Measurements from ENCODE around the gene PFKP.
A peak's percentile ranks its signal among the peaks of the same experiment; 100 is the strongest.

Gene PFKP

GRCh38 chr10:3071405-3072198, 4.3 kb downstream of the PFKP start:
- no peak for DNase-seq

- DNase-seq = no peak
Observed at GRCh38 chr10:3072641-3073360, 5.5 kb downstream of the PFKP start.

- no peak for DNase-seq
Observed at GRCh38 chr10:3074145-3074665, 6.9 kb downstream of the PFKP start.

GRCh38 chr10:3074985-3075600, 7.7 kb downstream of the PFKP start:
- DNase-seq = no peak

GRCh38 chr10:3076138-3076537, 8.8 kb downstream of the PFKP start:
- DNase-seq = no peak

GRCh38 chr10:3077509-3077908, 10.2 kb downstream of the PFKP start:
- DNase-seq = no peak

GRCh38 chr10:3077940-3078630, 10.7 kb downstream of the PFKP start:
- DNase-seq = no peak

GRCh38 chr10:3081383-3081981, 14.1 kb downstream of the PFKP start:
- DNase-seq = no peak

- no peak for DNase-seq
Observed at GRCh38 chr10:3082290-3082689, 14.9 kb downstream of the PFKP start.

- no peak for DNase-seq
Observed at GRCh38 chr10:3085785-3086567, 18.6 kb downstream of the PFKP start.

- no peak for DNase-seq
Observed at GRCh38 chr10:3090388-3090787, 23.0 kb downstream of the PFKP start.

- DNase-seq = no peak
Observed at GRCh38 chr10:3090914-3091787, 23.8 kb downstream of the PFKP start.

GRCh38 chr10:3091921-3092320, 24.6 kb downstream of the PFKP start:
- no peak for DNase-seq

- no peak for DNase-seq
Observed at GRCh38 chr10:3093996-3094395, 26.6 kb downstream of the PFKP start.

GRCh38 chr10:3094609-3095036, 27.3 kb downstream of the PFKP start:
- DNase-seq = no peak

- peak; percentile 54 for DNase-seq
Observed at GRCh38 chr10:3095373-3096139, 28.2 kb downstream of the PFKP start.

GRCh38 chr10:3096149-3096548, 28.8 kb downstream of the PFKP start:
- no peak for DNase-seq

GRCh38 chr10:3097160-3097559, 29.8 kb downstream of the PFKP start:
- DNase-seq = no peak

- no peak for DNase-seq
Observed at GRCh38 chr10:3098689-3099088, 31.3 kb downstream of the PFKP start.

All from CD4-positive, alpha-beta T cell treated with Interleukin-15 for 1 hour (primary cell).